Measurements from ENCODE around the gene SLC6A3. TPM values are rescaled to one million over a fixed set of nuclear protein-coding genes. Genes with fewer than 3 reads are reported as not detected.

SLC6A3 gene
- total and polyA plus RNA-seq, 2 of the 13 experiments (the other 11 are each of a cell fraction or from before 2014, with no cell fraction given), result 0.01 TPM; not detected in 1

DNA sequence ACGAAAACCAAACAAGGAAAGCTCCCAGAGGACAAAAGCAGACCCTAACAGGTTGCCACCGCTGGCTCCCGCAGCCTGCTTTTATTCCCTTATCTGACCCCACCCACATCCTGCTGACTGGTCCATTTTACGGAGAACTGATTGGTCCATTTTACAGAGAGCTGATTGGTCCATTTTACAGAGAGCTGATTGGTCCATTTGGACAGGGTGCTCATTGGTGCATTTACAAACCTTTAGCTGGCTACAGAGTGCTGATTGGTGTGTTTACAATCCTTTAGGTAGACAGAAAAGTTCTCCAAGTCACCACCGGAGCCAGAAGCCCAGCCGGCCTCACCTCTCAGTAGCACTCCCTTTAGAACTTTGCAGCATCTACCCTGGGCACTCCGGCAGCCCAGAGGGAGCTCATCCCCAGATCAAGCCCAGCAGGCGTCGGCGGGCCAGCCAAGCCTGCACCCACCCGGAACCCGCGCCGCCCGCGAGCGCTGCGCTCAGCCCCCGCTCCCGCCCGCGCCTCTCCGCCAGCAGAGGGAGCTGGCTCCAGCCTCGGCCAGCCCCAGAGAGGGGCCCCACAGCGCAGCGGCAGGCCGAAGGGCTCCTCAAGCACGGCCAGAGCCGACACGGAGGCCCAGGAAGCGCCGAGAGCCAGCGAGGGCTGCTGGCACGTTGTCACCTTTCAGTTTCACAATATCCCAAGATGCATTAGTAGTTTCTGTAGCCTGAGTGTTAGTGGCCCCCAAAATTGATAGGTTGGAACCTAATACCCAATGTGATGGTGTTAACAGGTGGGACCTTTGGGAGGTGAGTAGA, 65.0 kb downstream of the SLC6A3 start (continued):
- TF ChIP-seq HMGXB3 (CRISPR knock-in tag; IDR thresholded peaks at IDR 0.05; ENCODE audit: borderline replicate concordance) (no peak), ZSCAN22 (CRISPR knock-in tag; IDR thresholded peaks at IDR 0.05) (no peak), SMAD1 (CRISPR knock-in tag; IDR thresholded peaks at IDR 0.05; ENCODE audit: borderline replicate concordance, low read depth) (peak; percentile 46; the same call in 1 of the 2 replicates), ZNF143 (CRISPR knock-in tag; IDR thresholded peaks at IDR 0.05) (no peak), ZNF121 (CRISPR knock-in tag; IDR thresholded peaks at IDR 0.05) (no peak), MTF1 (CRISPR knock-in tag; IDR thresholded peaks at IDR 0.05) (no peak), ZNF784 (CRISPR knock-in tag; IDR thresholded peaks at IDR 0.05; ENCODE audit: borderline replicate concordance) (no peak), XRCC5 (optimal IDR thresholded peaks at IDR 0.05; ENCODE audit: low read length) (peak; percentile 80), RNF2 (conservative IDR thresholded peaks at IDR 0.05; ENCODE audit: low read depth) (0 out of 2 replicates have a peak, but pooled peaks have one; percentile 45), KDM6A (CRISPR knock-in tag; IDR thresholded peaks at IDR 0.05; ENCODE audit: low read depth) (no peak), ZNF24 (IDR thresholded peaks at IDR 0.05) (no peak), ZNF34 (CRISPR knock-in tag; IDR thresholded peaks at IDR 0.05; ENCODE audit: borderline replicate concordance) (no peak), ZNF800 (CRISPR knock-in tag; IDR thresholded peaks at IDR 0.05) (0 out of 2 replicates have a peak, but pooled peaks have one; percentile 40), ZNF746 (CRISPR knock-in tag; IDR thresholded peaks at IDR 0.05) (no peak), ZNF343 (CRISPR knock-in tag; IDR thresholded peaks at IDR 0.05) (no peak), MLLT10 (CRISPR knock-in tag; IDR thresholded peaks at IDR 0.05) (no peak), ZBTB38 (CRISPR knock-in tag; IDR thresholded peaks at IDR 0.05) (no peak), ZNF724P (CRISPR knock-in tag; IDR thresholded peaks at IDR 0.05; ENCODE audit: borderline replicate concordance) (no peak)
- TF ChIP-seq, protein P1, sequence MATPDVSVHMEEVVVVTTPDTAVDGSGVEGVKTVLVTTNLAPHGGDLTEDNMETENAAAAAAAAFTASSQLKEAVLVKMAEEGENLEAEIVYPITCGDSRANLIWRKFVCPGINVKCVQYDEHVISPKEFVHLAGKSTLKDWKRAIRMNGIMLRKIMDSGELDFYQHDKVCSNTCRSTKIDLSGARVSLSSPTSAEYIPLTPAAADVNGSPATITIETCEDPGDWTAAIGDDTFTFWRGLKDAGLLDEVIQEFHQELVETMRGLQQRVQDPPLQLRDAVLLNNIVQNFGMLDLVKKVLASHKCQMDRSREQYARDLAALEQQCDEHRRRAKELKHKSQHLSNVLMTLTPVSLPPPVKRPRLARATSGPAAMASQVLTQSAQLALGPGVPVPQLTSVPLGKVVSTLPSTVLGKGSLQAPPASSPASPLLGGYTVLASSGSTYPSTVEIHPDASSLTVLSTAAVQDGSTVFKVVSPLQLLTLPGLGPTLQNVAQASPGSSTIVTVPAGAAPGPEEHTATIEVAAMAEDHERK (CRISPR knock-in tag; IDR thresholded peaks at IDR 0.05; ENCODE audit: low read depth), result no peak
- TF ChIP-seq, protein P2, sequence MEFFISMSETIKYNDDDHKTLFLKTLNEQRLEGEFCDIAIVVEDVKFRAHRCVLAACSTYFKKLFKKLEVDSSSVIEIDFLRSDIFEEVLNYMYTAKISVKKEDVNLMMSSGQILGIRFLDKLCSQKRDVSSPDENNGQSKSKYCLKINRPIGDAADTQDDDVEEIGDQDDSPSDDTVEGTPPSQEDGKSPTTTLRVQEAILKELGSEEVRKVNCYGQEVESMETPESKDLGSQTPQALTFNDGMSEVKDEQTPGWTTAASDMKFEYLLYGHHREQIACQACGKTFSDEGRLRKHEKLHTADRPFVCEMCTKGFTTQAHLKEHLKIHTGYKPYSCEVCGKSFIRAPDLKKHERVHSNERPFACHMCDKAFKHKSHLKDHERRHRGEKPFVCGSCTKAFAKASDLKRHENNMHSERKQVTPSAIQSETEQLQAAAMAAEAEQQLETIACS (CRISPR knock-in tag; IDR thresholded peaks at IDR 0.05), result no peak
